H1 (cell line): ENCODE results near the gene SYNJ2.

Source experiments
- CTCF ChIP-seq, 3 experiments: IDR thresholded peaks; 1 replicate in 2 of 3; 2 replicates in 1 of 3; pipeline versions ENCODE4 v1.5.1 to v1.6.1; 2011; ENCODE audit warnings: low read length in 3 of 3, mild to moderate bottlenecking in 3 of 3, inconsistent platforms in 2 of 3, low read depth in 1 of 3, moderate library complexity in 1 of 3; ENCODE audit not compliant: insufficient read depth in 1 of 3; ENCODE audit errors: control extremely low read depth in 1 of 3
- E2F6 ChIP-seq: IDR thresholded peaks from 2 replicates; pipeline ENCODE4 v1.6.1; 2012; ENCODE audit warnings: inconsistent platforms
- EGR1 ChIP-seq: IDR thresholded peaks from 2 replicates; pipeline ENCODE4 v1.6.1; 2011; ENCODE audit warnings: low read depth, low read length, borderline replicate concordance
- EP300 ChIP-seq, 2 experiments: IDR thresholded peaks; 1 replicate in 1 of 2; 2 replicates in 1 of 2; pipeline ENCODE4 v1.6.1; 2011 to 2012; ENCODE audit warnings: low read depth in 2 of 2, low read length in 2 of 2, mild to moderate bottlenecking in 2 of 2, borderline replicate concordance in 1 of 2, inconsistent platforms in 1 of 2, moderate library complexity in 1 of 2
- EZH2 ChIP-seq: fragments of 200-600 bp; sonication (generic); IDR thresholded peaks from 2 replicates; pipeline ENCODE4 v1.7.1; 2012; ENCODE audit warnings: low read depth, mild to moderate bottlenecking, moderate library complexity, low read length, inconsistent platforms; ENCODE audit not compliant: severe bottlenecking
- GABPA ChIP-seq: IDR thresholded peaks from 2 replicates; pipeline ENCODE4 v1.6.1; 2011; ENCODE audit warnings: mild to moderate bottlenecking, low read length, moderate library complexity, borderline replicate concordance; ENCODE audit not compliant: insufficient read depth
- POLR2AphosphoS5 ChIP-seq: IDR thresholded peaks from 2 replicates; pipeline ENCODE4 v1.6.1; 2011; ENCODE audit warnings: low read depth, low read length
- SP1 ChIP-seq: IDR thresholded peaks from 2 replicates; pipeline ENCODE4 v1.6.1; 2011; ENCODE audit warnings: low read depth, low read length
- SRF ChIP-seq: IDR thresholded peaks from 2 replicates; pipeline ENCODE4 v1.6.1; 2011; ENCODE audit warnings: mild to moderate bottlenecking, low read depth, low read length, moderate library complexity
- SUZ12 ChIP-seq: fragments of 200-600 bp; sonication (generic); IDR thresholded peaks from 2 replicates; pipeline ENCODE4 v1.6.1; 2012; ENCODE audit warnings: mild to moderate bottlenecking, inconsistent platforms, low read length, moderate library complexity, mixed read lengths
- USF2 ChIP-seq: IDR thresholded peaks from 2 replicates; pipeline ENCODE4 v1.6.1; 2011; ENCODE audit warnings: low read length, improper control_type of control experiment

- TF ChIP-seq USF2, result no peak
- no peak for TF ChIP-seq E2F6
- TF ChIP-seq POLR2AphosphoS5, result no peak
- no peak for TF ChIP-seq CTCF (IDR thresholded peaks at IDR 0.05; ENCODE audit: control extremely low read depth in 1 of 3, insufficient read depth in 1 of 3, low read depth in 1 of 3, low read length in 3 of 3)
- TF ChIP-seq SP1, result no peak
- TF ChIP-seq EGR1, result no peak
- no peak for TF ChIP-seq GABPA
- no peak for TF ChIP-seq SUZ12
- no peak for TF ChIP-seq EZH2
- no peak for TF ChIP-seq EP300 (IDR thresholded peaks at IDR 0.05; ENCODE audit: borderline replicate concordance in 1 of 2, low read depth in 2 of 2, low read length in 2 of 2)
- TF ChIP-seq SRF, result no peak
Observed at GRCh38 chr6:158076548-158076947, 94.9 kb downstream of the SYNJ2 start.
